Colonic mucosa (tissue), 4 donors: Measurements from ENCODE around the gene EPHB2. TPM values are rescaled to one million over a fixed set of nuclear protein-coding genes. Genes with fewer than 3 reads are reported as not detected.
A peak's percentile ranks its signal among the peaks of the same experiment; 100 is the strongest.
"Not testable (repeated sequence)": the region's sequence is repeated elsewhere in the genome, so short reads cannot be mapped to it uniquely, and the experiment has no call there.

ENCODE experiments used
- DNase-seq: peaks from one replicate; pipeline ENCODE4 v3.0.0-alpha.2; 2020
- H3K27ac ChIP-seq: fragments of 200-600 bp; one replicate; pipeline ENCODE4 v1.8.0; 2021
- H3K27me3 ChIP-seq: fragments of 200-600 bp; one replicate; pipeline ENCODE4 v1.8.0; 2021
- H3K36me3 ChIP-seq: fragments of 200-600 bp; one replicate; pipeline ENCODE4 v1.8.0; 2021
- H3K4me1 ChIP-seq: fragments of 200-600 bp; one replicate; pipeline ENCODE4 v1.8.0; 2021; ENCODE audit warnings: mild to moderate bottlenecking
- H3K4me3 ChIP-seq: fragments of 200-600 bp; one replicate; pipeline ENCODE4 v1.8.0; 2021
- H3K9ac ChIP-seq, 2 donors: one replicate each; pipeline ENCODE4 v1.7.0; 2013; ENCODE audit warnings: control low read depth in 2 of 2, low read depth in 2 of 2, low read length in 2 of 2
- H3K9me3 ChIP-seq: fragments of 200-600 bp; one replicate; pipeline ENCODE4 v1.8.0; 2021
- CTCF ChIP-seq: fragments of 200-600 bp; IDR thresholded peaks from one replicate; pipeline ENCODE4 v1.8.0; 2022; ENCODE audit warnings: antibody characterized with exemption, mild to moderate bottlenecking
- intact Hi-C: fragments of 100-400 bp; cut with DNase I; formaldehyde crosslinking; loops from one replicate; pipeline ENCODE4 v1.14.1; 2022
- total RNA-seq, 2 donors: library from RNA; stranded (reverse); fragmentation: NEBNext Ultra II Directional in 1 of 2; extraction: Animal tissue kit (Norgen Biotek cat#: 25700) in 1 of 2; gene quantifications; one replicate each; pipeline ENCODE4 v1.2.1, GENCODE V29; 2021
- donor health status: healthy.
- donor health status: DM: no; HTN: no; CAD: no.
- donor health status: DM: no; HTN: no; CAD: no.

The EPHB2 gene
- total RNA-seq, 2 donors from 2014 or later, result 71.9 to 150 TPM

DNA sequence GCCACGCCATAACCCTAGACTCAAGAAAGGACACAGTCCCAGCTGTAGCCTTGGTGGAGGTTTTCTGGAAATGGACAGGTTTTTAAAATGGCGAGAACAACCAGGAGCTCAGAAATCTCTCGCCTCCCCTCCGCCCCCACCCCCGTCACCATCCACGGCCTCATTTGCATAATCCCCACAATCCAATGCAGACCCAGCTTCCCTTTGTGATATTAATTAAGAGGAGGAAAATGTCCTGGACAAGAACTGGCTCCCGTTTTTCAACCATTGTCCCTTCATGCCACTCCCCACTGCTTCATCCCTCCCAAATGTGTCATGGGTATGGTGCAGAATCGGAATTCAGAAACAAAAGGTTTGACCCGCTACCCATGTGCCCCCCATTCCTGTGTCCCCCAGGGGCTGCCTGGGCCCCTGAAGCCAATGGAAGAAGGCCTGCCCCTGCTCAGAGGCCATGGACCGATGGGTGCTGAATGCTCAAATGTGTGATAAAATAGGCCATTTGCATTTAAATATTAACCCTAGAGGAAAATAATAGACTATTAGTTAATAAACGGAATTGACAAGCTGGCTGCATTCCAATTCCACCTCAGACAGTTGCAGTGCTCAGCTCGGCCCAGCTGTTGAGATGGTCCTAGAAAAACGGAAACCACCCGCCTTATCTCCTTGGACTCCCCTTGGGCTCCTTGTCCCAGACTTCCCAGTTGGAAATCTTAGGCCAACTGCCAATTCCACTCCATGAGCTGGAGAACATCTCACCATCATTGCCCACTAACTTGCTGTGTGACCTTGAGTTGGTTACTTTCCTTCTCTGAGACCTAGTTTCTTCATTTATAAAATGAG, 10.7 kb upstream of the EPHB2 start:
- Histone ChIP-seq H3K4me3 (no peak overlapping the region), H3K27ac (no peak overlapping the region), H3K4me1 (peaks cover 5% of the 10 kb centered on the region), H3K9me3 (no peaks in the 10 kb centered on the region), H3K36me3 (no peaks in the 10 kb centered on the region), H3K9ac (no peak overlapping the region), H3K27me3 (no peaks in the 10 kb centered on the region)
- no peak for DNase-seq
- TF ChIP-seq CTCF, result no peak
- intact Hi-C loops, result no loop called here

DNA sequence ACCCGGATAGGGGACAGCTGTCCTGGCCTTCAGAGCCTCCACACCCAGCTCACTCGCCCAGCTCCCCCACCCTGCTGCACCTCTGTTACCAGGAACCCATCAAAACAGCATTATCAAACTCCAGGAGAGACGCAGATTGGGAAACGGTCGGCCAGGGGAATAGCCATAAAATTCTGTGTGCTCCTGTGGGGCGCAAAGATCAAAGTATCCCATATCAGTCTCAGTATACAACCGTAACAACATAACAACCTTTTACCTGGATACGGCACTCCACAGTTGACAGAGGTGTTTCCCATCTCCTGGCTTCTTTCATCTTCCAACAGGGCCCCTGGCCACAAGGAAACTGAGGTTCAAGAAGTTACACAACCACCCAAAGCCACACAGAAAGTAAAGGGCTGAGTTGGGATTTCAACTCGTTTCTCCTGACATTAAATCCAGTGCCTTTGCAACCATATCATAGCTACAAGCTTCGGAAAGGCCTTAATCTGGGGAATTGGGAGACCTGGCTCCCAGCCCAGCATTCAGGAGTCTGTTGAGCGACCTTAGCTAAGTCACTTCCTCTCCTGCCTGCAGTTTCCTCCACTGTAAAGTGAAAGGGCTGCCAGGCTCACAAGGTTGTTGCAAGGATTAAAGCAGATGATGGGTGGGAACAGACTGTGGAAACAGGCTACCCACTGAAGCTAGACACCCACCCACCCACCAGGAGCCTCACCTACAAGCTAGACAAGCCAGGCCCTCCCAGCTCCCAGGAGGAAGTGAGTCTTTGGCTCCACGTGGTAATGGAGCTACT, 8.1 kb upstream of the EPHB2 start:
- intact Hi-C loops, result no loop called here
- DNase-seq, result peak; percentile 89

DNA sequence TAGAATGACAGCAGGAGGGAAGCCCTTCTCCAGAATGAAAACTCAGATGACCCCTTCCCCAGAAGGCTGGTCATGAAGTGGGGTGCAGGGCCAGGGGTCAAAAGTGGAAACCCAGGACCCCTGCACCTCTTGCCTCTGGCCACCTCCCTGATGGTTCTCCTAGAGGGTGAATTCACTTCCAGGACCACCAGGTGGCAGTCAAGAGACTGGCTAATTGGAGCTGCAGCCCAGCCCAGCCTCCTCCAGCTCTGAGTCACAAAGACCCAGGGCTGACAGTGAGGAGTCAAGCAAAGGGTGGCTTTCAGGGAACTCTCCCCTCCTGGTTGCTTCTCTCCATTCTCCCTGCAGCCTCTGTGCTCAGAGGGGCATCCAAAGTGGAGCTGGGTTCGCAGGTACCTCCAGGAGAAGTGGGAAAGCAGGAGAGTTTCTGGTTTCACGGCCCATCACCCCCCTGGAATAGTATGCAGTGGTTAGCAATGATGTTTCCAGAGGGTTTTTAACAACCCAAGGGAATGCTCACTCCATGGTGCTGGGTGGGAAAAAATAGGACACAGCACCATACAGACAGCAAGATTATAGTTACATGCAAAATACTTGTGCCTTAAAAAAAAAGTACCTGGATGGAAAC, 6.1 kb upstream of the EPHB2 start:
- Histone ChIP-seq H3K9ac (peak overlapping the region in 1 of 2 donors; percentile 35), H3K27me3 (no peaks in the 10 kb centered on the region), H3K4me3 (no peak overlapping the region), H3K9me3 (no peaks in the 10 kb centered on the region), H3K4me1 (peaks cover 5% of the 10 kb centered on the region), H3K36me3 (no peaks in the 10 kb centered on the region), H3K27ac (no peak overlapping the region)
- TF ChIP-seq CTCF, result peak; percentile 87
- DNase-seq, result peak; percentile 94
- intact Hi-C loops, result loop anchor here (2.0 kb wide), 1 partner anchor 184 kb away; no protein-coding TSS in a partner anchor

More for the DNA sequence above, 8.1 kb upstream of the EPHB2 start:
- Histone ChIP-seq H3K9ac (peak overlapping the region in 1 of 2 donors; percentile 74), H3K9me3 (no peaks in the 10 kb centered on the region), H3K27me3 (no peaks in the 10 kb centered on the region), H3K4me3 (no peak overlapping the region), H3K4me1 (peaks cover 5% of the 10 kb centered on the region), H3K27ac (peak overlapping the region; percentile 77), H3K36me3 (no peaks in the 10 kb centered on the region)
- TF ChIP-seq CTCF, result no peak

- DNase-seq, result no peak
- TF ChIP-seq CTCF, result no peak
- Histone ChIP-seq H3K27ac (no peak overlapping the region), H3K36me3 (no peaks in the 10 kb centered on the region), H3K4me3 (no peak overlapping the region), H3K9me3 (no peaks in the 10 kb centered on the region), H3K9ac (no peak overlapping the region), H3K4me1 (peaks cover 10% of the 10 kb centered on the region), H3K27me3 (no peaks in the 10 kb centered on the region)
- intact Hi-C loops, result loop anchor here (2.0 kb wide), 1 partner anchor 183 kb away; no protein-coding TSS in a partner anchor
Observed at GRCh38 chr1:22705586-22705985, 5.1 kb upstream of the EPHB2 start.

DNA sequence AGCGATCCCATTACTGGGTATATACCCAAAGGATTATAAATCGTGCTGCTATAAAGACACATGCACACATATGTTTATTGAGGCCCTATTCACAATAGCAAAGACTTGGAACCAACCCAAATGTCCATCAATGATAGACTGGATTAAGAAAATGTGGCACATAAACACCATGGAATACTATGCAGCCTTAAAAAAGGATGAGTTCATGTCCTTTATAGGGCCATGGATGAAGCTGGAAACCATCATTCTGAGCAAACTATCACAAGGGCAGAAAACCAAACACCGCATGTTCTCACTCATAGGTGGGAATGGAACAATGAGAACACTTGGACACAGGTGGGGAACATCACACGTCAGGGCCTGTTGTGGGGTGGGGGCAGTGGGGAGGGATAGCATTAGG, 4.5 kb upstream of the EPHB2 start:
- H3K4me3 ChIP-seq, H3K27ac ChIP-seq, DNase-seq, intact Hi-C loops, H3K36me3 ChIP-seq, H3K9ac ChIP-seq, H3K27me3 ChIP-seq, H3K9me3 ChIP-seq: not testable (repeated sequence)
- peaks cover 10% of the 10 kb centered on the region for H3K4me1 ChIP-seq
